Measurements from ENCODE around the gene CDH4.

The CDH4 gene

GRCh38 chr20:61883857-61884393, 631.9 kb downstream of the CDH4 start:
- no CpG with 5 or more reads among the region's 14 CpGs for WGBS (ENCODE audit: extremely low coverage, insufficient coverage, insufficient read length)
- Histone ChIP-seq H4K91ac (ENCODE audit: low read depth, low read length) (no peak overlapping the region), H2BK12ac (ENCODE audit: low read length) (no peak overlapping the region), H3K27me3 (ENCODE audit: insufficient read depth, low read length) (no peaks in the 10 kb centered on the region), H3K4me1 (ENCODE audit: control insufficient read depth in 1 of 2, insufficient read depth in 2 of 2, low read length in 2 of 2) (no peaks in the 10 kb centered on the region), H3K27ac (ENCODE audit: low read depth, low read length) (no peak overlapping the region), H3K9ac (ENCODE audit: low read length) (no peak overlapping the region), H2AFZ (ENCODE audit: insufficient read depth, low read length, poor library complexity) (no peak overlapping the region), H4K8ac (ENCODE audit: low read depth, low read length) (no peak overlapping the region), H2BK5ac (ENCODE audit: low read depth, low read length, poor library complexity) (no peak overlapping the region), H4K12ac (ENCODE audit: low read depth, low read length) (no peak overlapping the region), H3K36me3 (ENCODE audit: control insufficient read depth in 1 of 2, insufficient read depth in 2 of 2, low read length in 2 of 2) (no peaks in the 10 kb centered on the region), H3K4me2 (ENCODE audit: low read length) (no peak overlapping the region), H3K4ac (ENCODE audit: low read depth, low read length) (no peak overlapping the region), H2BK120ac (ENCODE audit: insufficient read depth, low read length, poor library complexity) (no peak overlapping the region), H3K14ac (ENCODE audit: low read length) (no peak overlapping the region), H3K79me1 (ENCODE audit: low read length) (no peaks in the 10 kb centered on the region), H3K79me2 (ENCODE audit: control insufficient read depth, insufficient read depth, low read length, poor library complexity) (no peaks in the 10 kb centered on the region), H3K18ac (ENCODE audit: low read length) (no peak overlapping the region), H2AK5ac (ENCODE audit: low read length) (no peak overlapping the region), H3K9me3 (ENCODE audit: insufficient read depth, low read depth, low read length) (peaks cover 3% of the 10 kb centered on the region), H3K23ac (ENCODE audit: low read length) (no peak overlapping the region), H3K4me3 (ENCODE audit: low read depth, low read length) (no peak overlapping the region)
- DNase-seq = no peak

DNA sequence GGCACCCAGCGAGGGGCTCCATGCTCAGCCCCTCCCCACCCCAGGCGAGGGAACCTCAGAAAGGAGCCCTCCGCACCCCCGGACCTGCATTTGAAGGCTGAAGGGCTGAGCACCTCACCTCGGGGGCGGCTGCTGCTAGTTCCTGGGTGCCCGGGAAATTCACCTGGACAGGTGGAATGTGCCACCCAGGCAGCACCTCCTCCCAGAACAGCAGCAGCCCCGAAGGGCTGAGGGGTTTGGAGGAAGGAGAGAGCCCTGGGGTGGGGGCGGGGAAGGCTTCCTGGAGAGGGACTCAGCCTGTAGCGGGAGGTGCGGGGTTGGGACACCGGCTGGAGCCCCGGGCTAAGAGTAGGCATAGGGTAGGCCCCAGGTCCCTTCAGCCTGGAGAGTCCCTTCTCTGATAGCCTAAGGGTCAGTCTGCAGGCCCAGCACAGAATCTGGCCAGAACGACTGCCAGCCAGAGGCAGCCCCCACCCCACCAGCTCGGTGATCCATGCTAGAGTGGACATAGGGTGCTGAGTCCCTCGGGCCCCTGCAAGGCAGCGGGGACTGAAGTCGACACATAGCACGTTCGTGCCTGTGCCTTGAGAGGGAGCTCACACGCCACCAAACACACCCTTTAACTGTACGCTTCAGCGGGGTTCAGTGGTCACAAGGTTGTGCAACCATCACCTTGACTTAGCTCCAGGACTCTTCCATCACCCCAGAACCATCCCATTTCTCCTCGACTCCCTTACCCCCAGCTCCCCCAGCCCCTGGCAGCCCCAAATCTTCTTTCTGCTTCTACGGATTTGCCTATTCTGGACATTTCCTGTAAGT, 632.7 kb downstream of the CDH4 start:
- no peak overlapping the region for H2BK5ac ChIP-seq (ENCODE audit: low read depth, low read length, poor library complexity)

DNA sequence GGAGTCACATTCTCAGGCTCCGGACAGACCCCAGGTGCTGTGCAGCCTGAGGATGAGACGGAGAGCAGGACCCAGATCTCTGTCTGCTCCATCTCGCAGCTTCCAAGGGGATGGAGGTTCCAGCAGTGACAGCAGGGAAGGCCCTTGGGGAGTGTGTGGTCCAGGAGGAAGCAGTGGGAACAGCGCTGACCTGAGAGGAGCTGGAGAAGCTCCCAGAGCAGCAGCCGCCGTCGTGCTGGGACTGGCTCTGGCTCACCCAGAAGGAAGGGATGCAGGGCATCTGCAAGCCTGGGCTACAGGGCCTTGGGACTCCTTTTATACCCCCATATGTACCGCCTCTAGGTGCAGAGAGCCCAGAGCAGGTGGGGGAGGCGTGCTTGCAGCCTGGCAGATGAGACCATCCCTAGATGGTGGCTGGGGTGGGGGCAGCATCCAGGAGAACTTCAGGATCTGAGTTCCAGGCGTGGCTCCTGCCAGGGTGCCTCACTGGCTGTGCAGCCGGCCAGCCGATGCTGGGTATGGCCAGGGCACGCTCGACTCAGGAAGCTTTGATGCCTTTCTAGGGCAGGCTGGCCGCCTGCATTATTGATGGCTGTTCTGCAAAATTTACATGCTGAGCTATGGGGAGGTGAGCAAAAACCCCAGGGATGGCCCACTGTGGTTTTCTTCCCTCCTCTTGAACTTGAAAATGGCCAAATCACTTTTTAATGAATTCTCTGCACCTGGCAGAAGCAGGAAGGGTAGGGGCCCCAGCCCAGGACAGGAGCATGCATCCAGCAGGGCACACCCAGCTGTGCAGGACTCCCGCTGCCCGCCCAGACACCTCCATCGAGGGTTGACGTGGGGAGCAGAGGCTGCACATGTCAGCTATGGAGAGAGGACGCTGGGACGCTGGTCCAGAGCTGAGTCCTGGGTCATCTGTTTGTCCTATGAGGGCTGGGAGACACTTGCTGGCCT, 634.0 kb downstream of the CDH4 start:
- H4K91ac ChIP-seq (ENCODE audit: low read depth, low read length) = no peak overlapping the region
- H3K79me2 ChIP-seq (ENCODE audit: control insufficient read depth, insufficient read depth, low read length, poor library complexity) = no peaks in the 10 kb centered on the region
- H3K27me3 ChIP-seq (ENCODE audit: insufficient read depth, low read length) = no peaks in the 10 kb centered on the region
- no peak overlapping the region for H3K27ac ChIP-seq (ENCODE audit: low read depth, low read length)
- H3K9ac ChIP-seq (ENCODE audit: low read length) = no peak overlapping the region
- H2BK5ac ChIP-seq (ENCODE audit: low read depth, low read length, poor library complexity) = no peak overlapping the region
- no peak overlapping the region for H3K4ac ChIP-seq (ENCODE audit: low read depth, low read length)
- H2AK5ac ChIP-seq (ENCODE audit: low read length) = no peak overlapping the region
- no peak overlapping the region for H3K23ac ChIP-seq (ENCODE audit: low read length)
- no peaks in the 10 kb centered on the region for H3K4me1 ChIP-seq (ENCODE audit: control insufficient read depth in 1 of 2, insufficient read depth in 2 of 2, low read length in 2 of 2)
- H3K14ac ChIP-seq (ENCODE audit: low read length) = no peak overlapping the region
- H2BK12ac ChIP-seq (ENCODE audit: low read length) = no peak overlapping the region
- no peak overlapping the region for H2BK120ac ChIP-seq (ENCODE audit: insufficient read depth, low read length, poor library complexity)
- no peak overlapping the region for H3K4me3 ChIP-seq (ENCODE audit: low read depth, low read length)
- no CpG with 5 or more reads among the region's 21 CpGs for WGBS (ENCODE audit: extremely low coverage, insufficient coverage, insufficient read length)
- H3K79me1 ChIP-seq (ENCODE audit: low read length) = no peaks in the 10 kb centered on the region
- no peak overlapping the region for H3K4me2 ChIP-seq (ENCODE audit: low read length)
- DNase-seq = no peak
- peaks cover 7% of the 10 kb centered on the region for H3K9me3 ChIP-seq (ENCODE audit: insufficient read depth, low read depth, low read length)
- no peaks in the 10 kb centered on the region for H3K36me3 ChIP-seq (ENCODE audit: control insufficient read depth in 1 of 2, insufficient read depth in 2 of 2, low read length in 2 of 2)
- no peak overlapping the region for H4K8ac ChIP-seq (ENCODE audit: low read depth, low read length)
- H3K18ac ChIP-seq (ENCODE audit: low read length) = no peak overlapping the region
- H2AFZ ChIP-seq (ENCODE audit: insufficient read depth, low read length, poor library complexity) = no peak overlapping the region
- no peak overlapping the region for H4K12ac ChIP-seq (ENCODE audit: low read depth, low read length)

More for the DNA sequence above, 632.7 kb downstream of the CDH4 start:
- H3K4ac ChIP-seq (ENCODE audit: low read depth, low read length) = no peak overlapping the region
- no peak for DNase-seq
- no peaks in the 10 kb centered on the region for H3K79me2 ChIP-seq (ENCODE audit: control insufficient read depth, insufficient read depth, low read length, poor library complexity)
- no peak overlapping the region for H4K8ac ChIP-seq (ENCODE audit: low read depth, low read length)
- H3K14ac ChIP-seq (ENCODE audit: low read length) = no peak overlapping the region
- H3K79me1 ChIP-seq (ENCODE audit: low read length) = no peaks in the 10 kb centered on the region
- H3K4me3 ChIP-seq (ENCODE audit: low read depth, low read length) = no peak overlapping the region
- H3K18ac ChIP-seq (ENCODE audit: low read length) = no peak overlapping the region
- H2AFZ ChIP-seq (ENCODE audit: insufficient read depth, low read length, poor library complexity) = no peak overlapping the region
- no peak overlapping the region for H3K27ac ChIP-seq (ENCODE audit: low read depth, low read length)
- H2BK12ac ChIP-seq (ENCODE audit: low read length) = no peak overlapping the region
- no peaks in the 10 kb centered on the region for H3K27me3 ChIP-seq (ENCODE audit: insufficient read depth, low read length)
- H3K36me3 ChIP-seq (ENCODE audit: control insufficient read depth in 1 of 2, insufficient read depth in 2 of 2, low read length in 2 of 2) = no peaks in the 10 kb centered on the region
- no peak overlapping the region for H3K4me2 ChIP-seq (ENCODE audit: low read length)
- H3K9ac ChIP-seq (ENCODE audit: low read length) = no peak overlapping the region
- H2BK120ac ChIP-seq (ENCODE audit: insufficient read depth, low read length, poor library complexity) = no peak overlapping the region
- H3K4me1 ChIP-seq (ENCODE audit: control insufficient read depth in 1 of 2, insufficient read depth in 2 of 2, low read length in 2 of 2) = no peaks in the 10 kb centered on the region
- H2AK5ac ChIP-seq (ENCODE audit: low read length) = no peak overlapping the region
- no peak overlapping the region for H3K23ac ChIP-seq (ENCODE audit: low read length)
- peaks cover 3% of the 10 kb centered on the region for H3K9me3 ChIP-seq (ENCODE audit: insufficient read depth, low read depth, low read length)
- no CpG with 5 or more reads among the region's 25 CpGs for WGBS (ENCODE audit: extremely low coverage, insufficient coverage, insufficient read length)
- H4K91ac ChIP-seq (ENCODE audit: low read depth, low read length) = no peak overlapping the region
- H4K12ac ChIP-seq (ENCODE audit: low read depth, low read length) = no peak overlapping the region

- Histone ChIP-seq H4K8ac (ENCODE audit: low read depth, low read length) (no peak overlapping the region), H3K18ac (ENCODE audit: low read length) (no peak overlapping the region), H2BK12ac (ENCODE audit: low read length) (no peak overlapping the region), H3K79me2 (ENCODE audit: control insufficient read depth, insufficient read depth, low read length, poor library complexity) (no peaks in the 10 kb centered on the region), H3K9me3 (ENCODE audit: insufficient read depth, low read depth, low read length) (peaks cover 8% of the 10 kb centered on the region), H3K9ac (ENCODE audit: low read length) (no peak overlapping the region), H4K12ac (ENCODE audit: low read depth, low read length) (no peak overlapping the region), H3K4ac (ENCODE audit: low read depth, low read length) (no peak overlapping the region), H3K23ac (ENCODE audit: low read length) (no peak overlapping the region), H2BK5ac (ENCODE audit: low read depth, low read length, poor library complexity) (no peak overlapping the region), H2BK120ac (ENCODE audit: insufficient read depth, low read length, poor library complexity) (no peak overlapping the region), H3K14ac (ENCODE audit: low read length) (no peak overlapping the region), H3K79me1 (ENCODE audit: low read length) (no peaks in the 10 kb centered on the region), H3K36me3 (ENCODE audit: control insufficient read depth in 1 of 2, insufficient read depth in 2 of 2, low read length in 2 of 2) (no peaks in the 10 kb centered on the region), H3K27ac (ENCODE audit: low read depth, low read length) (no peak overlapping the region), H3K4me3 (ENCODE audit: low read depth, low read length) (no peak overlapping the region), H3K4me1 (ENCODE audit: control insufficient read depth in 1 of 2, insufficient read depth in 2 of 2, low read length in 2 of 2) (no peaks in the 10 kb centered on the region), H2AFZ (ENCODE audit: insufficient read depth, low read length, poor library complexity) (no peak overlapping the region), H3K27me3 (ENCODE audit: insufficient read depth, low read length) (no peaks in the 10 kb centered on the region), H2AK5ac (ENCODE audit: low read length) (no peak overlapping the region), H3K4me2 (ENCODE audit: low read length) (no peak overlapping the region), H4K91ac (ENCODE audit: low read depth, low read length) (no peak overlapping the region)
- peak in 1 of 2 donors; percentile 30 for DNase-seq
- no CpG with 5 or more reads among the region's 21 CpGs for WGBS (ENCODE audit: extremely low coverage, insufficient coverage, insufficient read length)
Measured at GRCh38 chr20:61886721-61887595, 634.9 kb downstream of the CDH4 start.
